H1 (cell line): ENCODE measurements around the gene CLCNKB. TPM values are rescaled to one million over a fixed set of nuclear protein-coding genes. Genes with fewer than 3 reads are reported as not detected.
A peak's percentile ranks its signal among the peaks of the same experiment; 100 is the strongest.

ENCODE experiments used
- CTCF ChIA-PET: fragments of 300-600 bp; sonication (Branson Sonifier 250); formaldehyde crosslinking; loops from one replicate; lab custom pipeline; 2021; ENCODE audit not compliant: partially characterized antibody; lab: Charles Lee
- POLR2A ChIA-PET: fragments of 300-600 bp; sonication (Branson Sonifier 250); formaldehyde crosslinking; loops from one replicate; lab custom pipeline; 2021; ENCODE audit warnings: inconsistent platforms; ENCODE audit not compliant: partially characterized antibody; lab: Charles Lee
- DNase-seq, 2 experiments: peaks; one replicate each; pipeline versions ENCODE4 v3.0.0 to v3.0.0-alpha.2; 2010 to 2022; ENCODE audit warnings: low spot score in 2 of 2, low read depth in 1 of 2, mixed read lengths in 1 of 2
- FAIRE-seq: peaks from 2 replicates; lab custom pipeline; 2011; peaks lifted over from hg19 to GRCh38; lab: Jason Lieb, UNC
- H2AFZ ChIP-seq: 2 replicates; pipeline ENCODE4 v1.8.1; 2012; ENCODE audit warnings: low read length, inconsistent platforms
- H2AK5ac ChIP-seq: 2 replicates; pipeline ENCODE4 v1.6.1; 2013; ENCODE audit warnings: low read depth, low read length
- H2BK120ac ChIP-seq: replicated peaks from 2 replicates; pipeline ENCODE3; 2013; ENCODE audit warnings: low read depth, low read length, inconsistent platforms
- H2BK12ac ChIP-seq: 2 replicates; pipeline ENCODE4 v1.6.1; 2013; ENCODE audit warnings: low read depth, low read length
- H2BK15ac ChIP-seq: 2 replicates; pipeline ENCODE4 v1.6.1; 2013; ENCODE audit warnings: low read length
- H2BK20ac ChIP-seq: 2 replicates; pipeline ENCODE4 v1.6.1; 2013; ENCODE audit warnings: low read length
- H2BK5ac ChIP-seq: 2 replicates; pipeline ENCODE4 v1.6.1; 2013; ENCODE audit warnings: low read depth, low read length
- H3K14ac ChIP-seq: 2 replicates; pipeline ENCODE4 v1.6.1; 2013; ENCODE audit warnings: inconsistent platforms; ENCODE audit not compliant: insufficient read length
- H3K18ac ChIP-seq: 2 replicates; pipeline ENCODE4 v1.6.1; 2013; ENCODE audit warnings: low read length; ENCODE audit errors: extremely low read depth
- H3K23ac ChIP-seq: 2 replicates; pipeline ENCODE4 v1.6.1; 2013; ENCODE audit warnings: inconsistent platforms; ENCODE audit not compliant: insufficient read length
- H3K23me2 ChIP-seq: 2 replicates; pipeline ENCODE4 v1.6.1; 2013; ENCODE audit warnings: low read depth, low read length
- H3K27ac ChIP-seq: 2 replicates; pipeline ENCODE4 v1.6.1; 2011; ENCODE audit warnings: low read depth, low read length, inconsistent platforms
- H3K27me3 ChIP-seq, 4 experiments: replicated peaks in 1 of 4; 1 replicate in 1 of 4; 2 replicates in 3 of 4; pipeline versions ENCODE4 v1.6.1 to v1.8.1; 2011 to 2013; ENCODE audit warnings: low read length in 3 of 4, mild to moderate bottlenecking in 3 of 4, inconsistent platforms in 2 of 4, mixed read lengths in 2 of 4, moderate library complexity in 1 of 4; ENCODE audit not compliant: control insufficient read depth in 3 of 4, insufficient read depth in 3 of 4; ENCODE audit errors: extremely low read depth in 1 of 4
- H3K36me3 ChIP-seq, 4 experiments: 2 replicates each; pipeline versions ENCODE4 v1.6.1 to v1.8.1; 2011 to 2013; ENCODE audit warnings: mild to moderate bottlenecking in 4 of 4, low read length in 3 of 4, moderate library complexity in 2 of 4, control low read depth in 1 of 4, inconsistent platforms in 1 of 4; ENCODE audit not compliant: insufficient read depth in 4 of 4, control insufficient read depth in 2 of 4
- H3K4ac ChIP-seq: replicated peaks from 2 replicates; pipeline ENCODE3; 2013; ENCODE audit warnings: low read length, low read depth, mixed read lengths, inconsistent platforms; ENCODE audit not compliant: insufficient read length
- H3K4me1 ChIP-seq, 4 experiments: replicated peaks in 1 of 4; 1 replicate in 1 of 4; 2 replicates in 3 of 4; pipeline versions ENCODE4 v1.6.1 to v1.8.1; 2011 to 2013; ENCODE audit warnings: low read length in 3 of 4, inconsistent platforms in 2 of 4, mixed read lengths in 1 of 4; ENCODE audit not compliant: insufficient read depth in 4 of 4, control insufficient read depth in 3 of 4
- H3K4me2 ChIP-seq, 2 experiments: 2 replicates each; pipeline versions ENCODE4 v1.6.1 to v1.8.1; 2011 to 2013; ENCODE audit warnings: low read depth in 2 of 2, low read length in 2 of 2, control low read depth in 1 of 2, inconsistent platforms in 1 of 2, mild to moderate bottlenecking in 1 of 2; ENCODE audit not compliant: insufficient read depth in 1 of 2
- H3K4me3 ChIP-seq, 4 experiments: fragments of 200-600, 300-600 bp in 1 of 4; sonication (generic), shearing (Covaris generic), sonication (Bioruptor Twin) in 1 of 4; 2 replicates each; pipeline versions ENCODE4 v1.5.1 to v1.8.1; 2011 to 2016; ENCODE audit warnings: low read length in 4 of 4, low read depth in 3 of 4, control low read depth in 2 of 4, inconsistent platforms in 2 of 4, mild to moderate bottlenecking in 2 of 4, mixed read lengths in 1 of 4, moderate library complexity in 1 of 4; ENCODE audit not compliant: insufficient read depth in 2 of 4; ENCODE audit errors: extremely low read depth in 1 of 4
- H3K56ac ChIP-seq: replicated peaks from 2 replicates; pipeline ENCODE3; 2013; ENCODE audit warnings: low read depth, mild to moderate bottlenecking, mixed read lengths, low read length, inconsistent platforms; ENCODE audit not compliant: insufficient read length
- H3K79me1 ChIP-seq: 2 replicates; pipeline ENCODE4 v1.6.1; 2013; ENCODE audit warnings: low read depth, low read length, control low read depth
- H3K79me2 ChIP-seq, 2 experiments: 2 replicates each; pipeline versions ENCODE4 v1.6.1 to v1.8.1; 2012 to 2013; ENCODE audit warnings: low read length in 2 of 2, mild to moderate bottlenecking in 2 of 2, inconsistent platforms in 1 of 2; ENCODE audit not compliant: insufficient read depth in 2 of 2, control insufficient read depth in 1 of 2
- H3K9ac ChIP-seq, 4 experiments: replicated peaks in 1 of 4; 1 replicate in 1 of 4; 2 replicates in 3 of 4; pipeline versions ENCODE4 v1.6.1 to v1.8.1; 2011 to 2013; ENCODE audit warnings: low read depth in 3 of 4, low read length in 3 of 4, control low read depth in 2 of 4, mild to moderate bottlenecking in 2 of 4, moderate library complexity in 2 of 4, inconsistent platforms in 1 of 4; ENCODE audit errors: extremely low read depth in 1 of 4
- H3K9me3 ChIP-seq, 2 experiments: 2 replicates each; pipeline versions ENCODE4 v1.6.1 to v1.8.1; 2012 to 2013; ENCODE audit warnings: mild to moderate bottlenecking in 2 of 2, moderate library complexity in 2 of 2, control low read depth in 1 of 2, inconsistent platforms in 1 of 2, low read depth in 1 of 2, low read length in 1 of 2, mixed read lengths in 1 of 2; ENCODE audit not compliant: insufficient read depth in 2 of 2
- H4K20me1 ChIP-seq, 2 experiments: replicated peaks in 1 of 2; 2 replicates each; pipeline versions ENCODE3 to v1.8.1; 2011 to 2013; ENCODE audit warnings: inconsistent platforms in 2 of 2, low read length in 2 of 2, mild to moderate bottlenecking in 1 of 2; ENCODE audit not compliant: insufficient read depth in 2 of 2, control insufficient read depth in 1 of 2
- H4K5ac ChIP-seq: 2 replicates; pipeline ENCODE4 v1.6.1; 2013; ENCODE audit warnings: low read length, low read depth, mixed read lengths, inconsistent platforms; ENCODE audit not compliant: insufficient read length
- H4K8ac ChIP-seq: 2 replicates; pipeline ENCODE4 v1.8.0; 2013; ENCODE audit warnings: mild to moderate bottlenecking, moderate library complexity, low read length, inconsistent platforms; ENCODE audit not compliant: insufficient read depth; ENCODE audit errors: extremely low read depth
- H4K91ac ChIP-seq: replicated peaks from 2 replicates; pipeline ENCODE3; 2013; ENCODE audit warnings: low read length, mixed read lengths, inconsistent platforms; ENCODE audit not compliant: insufficient read length
- CREB1 ChIP-seq: IDR thresholded peaks from 2 replicates; pipeline ENCODE4 v1.6.1; 2012; ENCODE audit warnings: inconsistent platforms
- CTBP2 ChIP-seq: IDR thresholded peaks from 2 replicates; pipeline ENCODE4 v1.7.0; 2011; ENCODE audit warnings: borderline replicate concordance, mild to moderate bottlenecking, moderate library complexity, mixed read lengths, low read length; ENCODE audit not compliant: insufficient read depth, insufficient read length
- CTCF ChIP-seq, 3 experiments: IDR thresholded peaks; 1 replicate in 2 of 3; 2 replicates in 1 of 3; pipeline versions ENCODE4 v1.5.1 to v1.6.1; 2011; ENCODE audit warnings: low read length in 3 of 3, mild to moderate bottlenecking in 3 of 3, inconsistent platforms in 2 of 3, low read depth in 1 of 3, moderate library complexity in 1 of 3; ENCODE audit not compliant: insufficient read depth in 1 of 3; ENCODE audit errors: control extremely low read depth in 1 of 3
- EGR1 ChIP-seq: IDR thresholded peaks from 2 replicates; pipeline ENCODE4 v1.6.1; 2011; ENCODE audit warnings: low read depth, low read length, borderline replicate concordance
- GABPA ChIP-seq: IDR thresholded peaks from 2 replicates; pipeline ENCODE4 v1.6.1; 2011; ENCODE audit warnings: mild to moderate bottlenecking, low read length, moderate library complexity, borderline replicate concordance; ENCODE audit not compliant: insufficient read depth
- KDM4A ChIP-seq: IDR thresholded peaks from one replicate; pipeline ENCODE4 v1.7.1; 2012; ENCODE audit warnings: low read depth, mild to moderate bottlenecking, moderate library complexity, low read length, inconsistent platforms; ENCODE audit not compliant: severe bottlenecking
- MAX ChIP-seq: IDR thresholded peaks from 2 replicates; pipeline ENCODE4 v1.6.1; 2012; ENCODE audit warnings: inconsistent platforms
- RAD21 ChIP-seq, 2 experiments: IDR thresholded peaks in 1 of 2; conservative IDR thresholded peaks in 1 of 2; 2 replicates each; pipeline ENCODE4 v1.6.1; 2011; ENCODE audit warnings: low read depth in 2 of 2, low read length in 2 of 2, improper control_type of control experiment in 1 of 2, inconsistent platforms in 1 of 2, mild to moderate bottlenecking in 1 of 2, moderate library complexity in 1 of 2
- SIN3A ChIP-seq, 2 experiments: IDR thresholded peaks in 1 of 2; conservative IDR thresholded peaks in 1 of 2; 2 replicates each; pipeline ENCODE4 v1.6.1; 2011 to 2012; ENCODE audit warnings: low read length in 2 of 2, improper control_type of control experiment in 1 of 2, low read depth in 1 of 2, mild to moderate bottlenecking in 1 of 2
- TBP ChIP-seq: IDR thresholded peaks from 2 replicates; pipeline ENCODE4 v1.6.1; 2011; ENCODE audit warnings: low read depth, low read length, improper control_type of control experiment
- WGBS, 2 experiments: shearing (Covaris generic) in 1 of 2; methylation state at CpG; one replicate each; pipeline versions ENCODE4 v1.1.6 to v1.1.7; 2013 to 2015; ENCODE audit warnings: low lambda C conversion rate in 2 of 2, mixed read lengths in 2 of 2, inconsistent platforms in 1 of 2, low coverage in 1 of 2, missing lambda C conversion rate in 1 of 2; ENCODE audit not compliant: insufficient replicate concordance in 2 of 2, insufficient coverage in 1 of 2, insufficient read length in 1 of 2; ENCODE audit errors: extremely low coverage in 1 of 2, missing lambda C conversion rate in 1 of 2; 5-methylcytosine and 5-hydroxymethylcytosine counted together
- polyA plus RNA-seq, 7 experiments: library from polyadenylated mRNA; depleted of rRNA in 3 of 7; stranded (reverse) in 5 of 7; unstranded in 2 of 7; fragments of >200 nt in 5 of 7; fragments of 200-250 nt in 2 of 7; gene quantifications; 1 replicate in 5 of 7; 2 replicates in 1 of 7; 4 replicates in 1 of 7; pipeline versions ENCODE4 v1.2.1 to v1.2.3, GENCODE V29; 2011 to 2013; ENCODE audit warnings: missing spikeins in 2 of 7, mixed read lengths in 2 of 7
- total RNA-seq: library from RNA; stranded (reverse); fragmentation: NEBNext Ultra II Directional; extraction: Animal tissue kit (Norgen Biotek cat#: 25700); gene quantifications from 2 replicates; pipeline ENCODE4 v1.2.1, GENCODE V29; 2021

Gene CLCNKB
- total and polyA plus RNA-seq, 2 of the 8 experiments (the other 6 are each of a cell fraction or from before 2014, with no cell fraction given), result 1.2 to 3.5 TPM

DNA sequence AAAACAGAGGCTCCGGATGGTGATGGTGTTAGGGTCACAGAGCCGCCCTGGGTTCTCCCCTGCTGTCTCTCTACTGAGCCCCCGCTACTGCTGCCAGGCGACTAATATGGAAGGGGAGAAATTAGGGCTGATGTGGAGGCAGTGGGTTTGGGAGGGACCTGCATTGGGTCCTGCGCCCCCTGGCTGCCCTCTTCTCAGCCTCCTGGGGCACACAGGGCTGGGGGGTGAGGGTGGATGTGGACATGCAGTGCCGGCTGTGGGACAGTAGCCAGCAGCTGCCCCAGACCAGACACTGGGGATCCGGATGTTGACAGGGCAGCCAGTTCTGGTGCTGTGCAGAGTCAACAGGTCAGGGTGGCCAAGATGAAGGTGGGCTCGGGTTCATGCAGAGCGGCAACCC lies 1.5 kb upstream of the CLCNKB start:
- Histone ChIP-seq H3K4me2 (no peak overlapping the region), H3K79me2 (no peaks in the 10 kb centered on the region), H3K27me3 (no peaks in the 10 kb centered on the region), H3K4me1 (no peaks in the 10 kb centered on the region), H3K36me3 (no peaks in the 10 kb centered on the region), H2AFZ (no peak overlapping the region), H4K8ac (no peak overlapping the region), H3K9me3 (no peaks in the 10 kb centered on the region), H4K91ac (no peak overlapping the region), H3K4ac (no peak overlapping the region), H3K27ac (no peak overlapping the region), H4K5ac (no peak overlapping the region), H2AK5ac (no peak overlapping the region), H3K23ac (no peak overlapping the region), H2BK120ac (no peak overlapping the region), H3K4me3 (no peak overlapping the region), H4K20me1 (no peaks in the 10 kb centered on the region), H2BK12ac (no peak overlapping the region), H3K9ac (no peak overlapping the region), H3K18ac (no peak overlapping the region), H3K23me2 (no peaks in the 10 kb centered on the region; the same call in 1 of the 2 replicates), H2BK20ac (no peak overlapping the region), H3K56ac (no peak overlapping the region), H3K14ac (no peak overlapping the region), H2BK5ac (no peak overlapping the region), H3K79me1 (no peaks in the 10 kb centered on the region), H2BK15ac (no peak overlapping the region)
- no peak for DNase-seq
- FAIRE-seq, result no peak
- 83% methylated on average over 8 of the region's 9 CpGs; no CpG with 5 or more reads in 1 of the 2 experiments for WGBS, 2 experiments
- ChIA-PET POLR2A (no interaction called here), CTCF (interaction anchor here (0.6 to 3.0 kb wide), 6 partner anchors 10 to 38 kb away, joined by 3 to 13 read pairs (median 8); no protein-coding TSS in a partner anchor)
- TF ChIP-seq TBP (no peak), EGR1 (no peak), KDM4A (no peak), CTBP2 (no peak), GABPA (no peak), RAD21 (IDR thresholded peaks at IDR 0.05 in 1 of 2, conservative IDR thresholded peaks at IDR 0.05 in 1 of 2; ENCODE audit: low read depth in 2 of 2, low read length in 2 of 2) (0 out of 4 replicates have a peak, but pooled peaks of 1 of the 2 experiments have one; percentile 3), CREB1 (no peak), SIN3A (conservative IDR thresholded peaks at IDR 0.05 in 1 of 2, IDR thresholded peaks at IDR 0.05 in 1 of 2; ENCODE audit: low read depth in 1 of 2, low read length in 2 of 2) (no peak), CTCF (IDR thresholded peaks at IDR 0.05; ENCODE audit: control extremely low read depth in 1 of 3, insufficient read depth in 1 of 3, low read depth in 1 of 3, low read length in 3 of 3) (peak; percentile 17 to 28 (median 27); a peak in 3 of 4 replicates), MAX (no peak)
